ENCODE measurements around the gene MTA1.

MTA1 gene

DNA sequence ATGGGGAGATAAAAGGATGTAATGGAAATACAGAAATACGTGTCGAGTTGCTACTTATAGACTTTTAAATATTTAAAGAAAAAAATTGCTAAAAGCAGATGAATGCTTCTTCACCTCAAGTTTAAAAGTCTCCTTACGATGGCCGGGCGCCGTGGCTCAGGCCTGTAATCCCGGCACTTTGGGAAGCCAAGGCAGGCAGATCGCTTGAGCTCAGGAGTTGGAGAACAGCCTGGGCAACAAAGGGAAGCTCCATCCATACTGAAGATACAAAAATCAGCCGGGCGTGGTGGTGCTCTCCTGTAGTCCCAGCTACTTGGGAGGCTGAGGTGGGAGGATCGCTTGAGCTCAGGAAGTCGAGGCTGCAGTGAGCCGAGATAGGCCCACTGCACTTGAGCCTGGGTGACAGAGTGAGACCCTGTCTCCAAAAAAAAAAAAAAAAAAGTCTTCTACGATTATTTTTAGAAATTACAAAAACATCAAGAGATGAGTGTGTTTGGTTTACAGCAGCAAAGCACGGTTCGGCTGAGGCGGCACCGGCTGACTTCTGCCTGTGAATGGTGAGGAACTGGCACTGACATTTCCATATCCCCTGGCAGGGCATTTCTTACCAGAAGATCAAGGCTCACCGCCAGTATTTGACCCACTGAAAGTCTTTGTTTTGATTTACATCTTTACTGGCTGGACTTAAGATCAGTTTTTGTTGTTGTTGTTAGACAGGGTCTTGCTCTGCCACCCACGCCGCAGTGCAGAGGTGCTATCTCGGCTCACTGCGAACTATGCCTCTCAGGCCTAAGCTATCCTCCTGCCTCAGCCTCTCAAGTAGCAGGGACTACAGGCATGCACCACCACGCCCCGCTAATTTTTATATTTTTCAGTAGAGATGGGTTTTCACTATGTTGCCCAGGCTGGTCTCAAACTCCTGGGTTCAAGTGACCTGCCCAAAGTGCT, 3.9 kb upstream of the MTA1 start:
- no peaks in the 10 kb centered on the region for H3K9me2 ChIP-seq (replicated peaks; ENCODE audit: insufficient read depth, low read length)
- H3K9ac ChIP-seq (ENCODE audit: low read length), result no peak overlapping the region
- H3K79me2 ChIP-seq (ENCODE audit: low read length), result peaks cover 5% of the 10 kb centered on the region
- no peak overlapping the region for H3K4me2 ChIP-seq (ENCODE audit: low read depth, low read length)
- TF ChIP-seq EZH2phosphoT487 (IDR thresholded peaks at IDR 0.05; ENCODE audit: low read length), result no peak
- no peak for TF ChIP-seq CTCF (IDR thresholded peaks at IDR 0.05; ENCODE audit: low read length)
- TF ChIP-seq EZH2 (optimal IDR thresholded peaks at IDR 0.05; ENCODE audit: low read depth, low read length), result no peak
- no peaks in the 10 kb centered on the region for H3F3A ChIP-seq (ENCODE audit: insufficient read depth, low read length)
- peaks cover 7% of the 10 kb centered on the region for H3K27me3 ChIP-seq (replicated peaks; ENCODE audit: insufficient read depth, low read length)
- H3K9me3 ChIP-seq (replicated peaks; ENCODE audit: insufficient read depth, low read length), result no peaks in the 10 kb centered on the region
- no peak overlapping the region for H3K4me3 ChIP-seq (ENCODE audit: low read length)
- no peaks in the 10 kb centered on the region for H3K36me3 ChIP-seq (replicated peaks; ENCODE audit: insufficient read depth, low read length)
- H4K20me1 ChIP-seq (ENCODE audit: insufficient read depth, low read length), result no peaks in the 10 kb centered on the region
- H3K27ac ChIP-seq (ENCODE audit: low read length), result no peak overlapping the region
- no peak overlapping the region for H2AFZ ChIP-seq (ENCODE audit: low read length)
- DNase-seq, result no peak
- no peaks in the 10 kb centered on the region for H3K4me1 ChIP-seq (ENCODE audit: low read length)

DNA sequence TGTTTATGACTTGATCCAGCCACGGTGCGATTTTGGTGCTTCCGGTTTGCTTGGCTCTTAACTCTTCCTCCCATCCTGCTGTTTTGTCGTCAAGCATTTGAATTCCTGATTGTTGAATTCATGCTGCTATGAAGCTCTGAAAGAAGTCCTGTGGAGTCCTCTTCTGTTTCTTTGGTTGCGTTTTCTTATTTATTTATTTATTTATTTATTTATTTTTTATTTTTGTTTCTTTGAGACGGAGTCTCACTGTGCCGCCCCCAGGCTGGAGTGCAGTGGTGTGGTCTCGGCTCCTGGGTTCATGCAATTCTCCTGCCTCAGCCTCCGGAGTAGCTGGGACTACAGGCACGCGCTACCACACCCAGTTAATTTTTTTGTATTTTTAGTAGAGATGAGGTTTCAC, 3.0 kb upstream of the MTA1 start:
- Histone ChIP-seq H3K27me3 (replicated peaks; ENCODE audit: insufficient read depth, low read length) (peaks cover 4% of the 10 kb centered on the region), H3K9ac (ENCODE audit: low read length) (no peak overlapping the region), H3K27ac (ENCODE audit: low read length) (no peak overlapping the region), H3K79me2 (ENCODE audit: low read length) (peaks cover 15% of the 10 kb centered on the region), H4K20me1 (ENCODE audit: insufficient read depth, low read length) (no peaks in the 10 kb centered on the region), H3K36me3 (replicated peaks; ENCODE audit: insufficient read depth, low read length) (no peaks in the 10 kb centered on the region), H3K4me1 (ENCODE audit: low read length) (no peaks in the 10 kb centered on the region), H2AFZ (ENCODE audit: low read length) (no peak overlapping the region), H3K4me3 (ENCODE audit: low read length) (no peak overlapping the region), H3F3A (ENCODE audit: insufficient read depth, low read length) (no peaks in the 10 kb centered on the region), H3K9me3 (replicated peaks; ENCODE audit: insufficient read depth, low read length) (no peaks in the 10 kb centered on the region), H3K9me2 (replicated peaks; ENCODE audit: insufficient read depth, low read length) (no peaks in the 10 kb centered on the region), H3K4me2 (ENCODE audit: low read depth, low read length) (no peak overlapping the region)
- DNase-seq, result no peak
- TF ChIP-seq EZH2phosphoT487 (IDR thresholded peaks at IDR 0.05; ENCODE audit: low read length) (no peak), EZH2 (optimal IDR thresholded peaks at IDR 0.05; ENCODE audit: low read depth, low read length) (no peak), CTCF (IDR thresholded peaks at IDR 0.05; ENCODE audit: low read length) (no peak)

- H3K36me3 ChIP-seq (replicated peaks; ENCODE audit: insufficient read depth, low read length), result no peaks in the 10 kb centered on the region
- H3K9ac ChIP-seq (ENCODE audit: low read length), result no peak overlapping the region
- H3K4me2 ChIP-seq (ENCODE audit: low read depth, low read length), result no peak overlapping the region
- TF ChIP-seq EZH2phosphoT487 (IDR thresholded peaks at IDR 0.05; ENCODE audit: low read length) (no peak), EZH2 (optimal IDR thresholded peaks at IDR 0.05; ENCODE audit: low read depth, low read length) (no peak), CTCF (IDR thresholded peaks at IDR 0.05; ENCODE audit: low read length) (no peak)
- H3K4me1 ChIP-seq (ENCODE audit: low read length), result no peaks in the 10 kb centered on the region
- H3K27ac ChIP-seq (ENCODE audit: low read length), result no peak overlapping the region
- H3K4me3 ChIP-seq (ENCODE audit: low read length), result no peak overlapping the region
- H2AFZ ChIP-seq (ENCODE audit: low read length), result no peak overlapping the region
- no peaks in the 10 kb centered on the region for H4K20me1 ChIP-seq (ENCODE audit: insufficient read depth, low read length)
- H3K27me3 ChIP-seq (replicated peaks; ENCODE audit: insufficient read depth, low read length), result peaks cover 4% of the 10 kb centered on the region
- no peaks in the 10 kb centered on the region for H3K9me3 ChIP-seq (replicated peaks; ENCODE audit: insufficient read depth, low read length)
- H3F3A ChIP-seq (ENCODE audit: insufficient read depth, low read length), result no peaks in the 10 kb centered on the region
- H3K9me2 ChIP-seq (replicated peaks; ENCODE audit: insufficient read depth, low read length), result no peaks in the 10 kb centered on the region
- peaks cover 24% of the 10 kb centered on the region for H3K79me2 ChIP-seq (ENCODE audit: low read length)
- DNase-seq, result no peak
Observed at GRCh38 chr14:105417690-105418121, 1.9 kb upstream of the MTA1 start.

All from MM.1S (cell line).